H1 (cell line): ENCODE results near the gene RPTOR. TPM values are rescaled to one million over a fixed set of nuclear protein-coding genes. Genes with fewer than 3 reads are reported as not detected.

Experiments
- CBX5 ChIP-seq: fragments of 300-800, 300-1000 bp; sonication (generic); IDR thresholded peaks from 2 replicates; pipeline ENCODE4 v1.7.1; 2016; ENCODE audit warnings: antibody characterized with exemption, low read length, low read depth
- polyA plus RNA-seq, 7 experiments: library from polyadenylated mRNA; depleted of rRNA in 3 of 7; stranded (reverse) in 5 of 7; unstranded in 2 of 7; fragments of >200 nt in 5 of 7; fragments of 200-250 nt in 2 of 7; gene quantifications; 1 replicate in 5 of 7; 2 replicates in 1 of 7; 4 replicates in 1 of 7; pipeline versions ENCODE4 v1.2.1 to v1.2.3, GENCODE V29; 2011 to 2013; ENCODE audit warnings: missing spikeins in 2 of 7, mixed read lengths in 2 of 7
- total RNA-seq: library from RNA; stranded (reverse); fragmentation: NEBNext Ultra II Directional; extraction: Animal tissue kit (Norgen Biotek cat#: 25700); gene quantifications from 2 replicates; pipeline ENCODE4 v1.2.1, GENCODE V29; 2021

The RPTOR gene
- total and polyA plus RNA-seq, 2 of the 8 experiments (the other 6 are each of a cell fraction or from before 2014, with no cell fraction given), result 6.9 to 28.7 TPM

DNA sequence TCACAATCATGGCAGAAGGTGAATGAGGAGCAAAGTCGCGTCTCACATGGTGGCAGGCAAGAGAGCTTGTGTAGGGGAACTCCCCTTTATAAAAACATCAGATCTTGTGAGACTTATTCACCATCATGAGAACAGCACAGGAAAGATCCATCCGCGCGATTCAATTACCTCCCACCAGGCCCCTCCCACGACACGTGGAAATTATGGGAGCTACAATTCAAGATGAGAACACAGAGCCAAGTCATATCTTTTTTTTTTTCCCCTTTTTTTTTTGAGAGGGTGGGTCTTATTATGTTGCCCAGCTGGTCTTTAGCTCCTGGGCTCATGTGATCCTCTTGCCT lies 60.0 kb downstream of the RPTOR start (continued):
- TF ChIP-seq CBX5, result no peak
